CD4-positive, alpha-beta T cell treated with Interleukin-15 for 1 hour (primary cell): ENCODE results near the gene TCF23.
"Not testable (repeated sequence)": the region's sequence is repeated elsewhere in the genome, so short reads cannot be mapped to it uniquely, and the experiment has no call there.

Experiments used
- DNase-seq: peaks from one replicate; pipeline ENCODE4 v3.0.0-alpha.2; 2020

The TCF23 gene

DNA sequence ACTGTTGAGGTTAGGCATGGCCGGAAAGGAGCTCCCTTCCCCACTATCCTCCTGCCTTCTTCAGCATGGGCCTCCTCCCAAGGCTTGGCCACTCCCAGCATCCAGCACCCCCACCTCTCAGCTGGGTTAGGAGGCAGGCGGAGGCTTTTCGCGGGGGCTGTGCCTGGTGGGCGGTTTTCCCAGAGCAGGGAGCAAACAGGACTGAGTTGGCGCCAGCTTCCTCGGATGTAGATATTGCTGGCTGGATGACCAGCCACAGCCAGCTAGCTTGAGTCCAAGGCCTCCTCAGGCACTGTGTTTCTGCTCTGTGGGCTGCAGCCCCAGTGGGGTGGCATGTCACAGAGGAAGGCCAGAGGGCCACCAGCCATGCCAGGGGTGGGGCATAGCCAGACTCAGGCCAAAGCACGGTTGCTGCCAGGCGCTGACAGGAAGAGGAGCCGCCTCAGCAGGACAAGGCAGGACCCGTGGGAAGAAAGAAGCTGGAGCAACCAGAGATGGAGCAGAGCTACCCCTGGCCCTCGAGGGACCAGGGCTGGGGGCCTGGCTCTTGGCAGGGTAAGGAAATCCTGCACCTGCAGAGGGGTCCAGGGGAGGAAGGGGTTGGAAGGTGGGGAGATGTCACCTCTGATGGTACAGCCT is at the start of gene TCF23:
Gene TCF23 (plus strand): TSS at position 204 of the 639 bp plus-strand sequence. CDS start 130 bp downstream, at position 334.
- DNase-seq: no peak

GRCh38 chr2:27099334-27099955 is 49.4 kb upstream of the TCF23 start:
- no peak for DNase-seq

- no peak for DNase-seq
Observed at GRCh38 chr2:27100036-27100435, 48.8 kb upstream of the TCF23 start.

DNA sequence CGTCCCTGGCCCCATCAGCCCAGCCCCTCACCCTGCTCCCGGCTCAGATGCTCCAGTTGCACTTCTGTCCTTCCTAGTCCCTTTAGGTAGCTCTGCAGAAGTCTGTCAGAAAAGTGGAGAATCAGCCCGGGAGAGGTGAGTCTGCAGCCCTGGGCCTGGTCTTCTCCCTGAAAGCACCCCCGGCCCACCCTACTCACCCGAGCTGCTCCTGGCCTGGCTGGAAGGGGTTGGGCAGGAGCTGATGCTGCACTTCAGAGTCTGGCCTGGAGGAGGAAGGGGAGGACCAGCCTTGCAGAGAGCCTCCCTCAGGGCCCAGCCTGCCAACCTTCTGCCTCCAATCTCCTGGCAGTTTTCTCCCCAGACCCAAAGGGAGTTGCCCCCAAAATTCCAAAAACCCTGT is 46.5 kb upstream of the TCF23 start:
- DNase-seq: no peak

- no peak for DNase-seq
Observed at GRCh38 chr2:27105981-27106380, 42.8 kb upstream of the TCF23 start.

GRCh38 chr2:27108221-27108620 is 40.6 kb upstream of the TCF23 start:
- DNase-seq: no peak

DNA sequence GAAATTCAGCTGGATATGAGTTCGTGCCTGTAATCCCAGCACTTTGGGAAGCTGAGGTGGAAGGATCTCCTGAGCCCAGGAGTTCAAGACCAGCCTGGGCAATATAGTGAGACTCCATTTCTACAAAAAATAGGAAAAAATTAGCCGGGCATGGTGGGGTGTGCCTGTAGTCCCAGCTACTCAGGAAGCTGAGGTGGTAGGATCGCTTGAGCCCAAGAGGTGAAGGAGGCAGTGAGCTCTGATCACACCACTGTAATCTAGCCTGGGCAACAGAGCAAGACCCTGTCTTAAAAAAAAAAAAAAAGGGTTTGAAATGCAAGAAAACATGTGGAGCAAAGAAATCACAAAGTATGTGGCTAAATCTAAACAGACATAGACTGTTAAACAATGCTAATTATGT is 39.7 kb upstream of the TCF23 start:
- DNase-seq: no peak

- DNase-seq: not testable (repeated sequence)
Observed at GRCh38 chr2:27110603-27111352, 38.0 kb upstream of the TCF23 start.

GRCh38 chr2:27111392-27112078 is 37.3 kb upstream of the TCF23 start:
- DNase-seq: not testable (repeated sequence)

GRCh38 chr2:27115519-27115918 is 33.3 kb upstream of the TCF23 start:
- no peak for DNase-seq

- no peak for DNase-seq
Observed at GRCh38 chr2:27117995-27118524, 30.7 kb upstream of the TCF23 start.

- DNase-seq: no peak
Observed at GRCh38 chr2:27118525-27119329, 30.1 kb upstream of the TCF23 start, which contains the start of gene CGREF1. CGREF1 (minus strand) TSS chr2:27119128; CDS start chr2:27104366, 14,762 bp downstream.

- DNase-seq: not testable (repeated sequence)
Observed at GRCh38 chr2:27119330-27119670, 29.5 kb upstream of the TCF23 start.

DNA sequence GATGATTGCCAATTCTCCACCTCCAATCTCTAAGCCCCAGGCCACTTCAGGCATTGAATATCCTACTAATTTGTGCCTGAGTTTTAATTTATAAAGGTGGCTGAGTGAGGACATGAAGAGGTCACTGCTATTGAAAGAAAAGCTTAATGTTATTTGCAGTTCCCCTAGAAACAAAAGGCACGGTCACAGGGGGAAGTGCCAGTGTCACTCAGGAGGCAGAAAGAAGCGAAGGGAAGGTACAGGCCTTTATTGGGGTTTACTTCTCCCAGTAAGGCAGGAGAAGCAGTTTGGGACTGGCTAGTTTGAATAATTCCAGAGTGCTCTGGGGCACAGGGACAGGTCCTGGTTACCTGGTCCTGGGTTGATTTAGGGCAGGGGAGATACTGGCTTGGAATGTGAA is 26.9 kb upstream of the TCF23 start:
- DNase-seq: no peak

GRCh38 chr2:27122791-27123190 is 26.0 kb upstream of the TCF23 start:
- DNase-seq: no peak

DNA sequence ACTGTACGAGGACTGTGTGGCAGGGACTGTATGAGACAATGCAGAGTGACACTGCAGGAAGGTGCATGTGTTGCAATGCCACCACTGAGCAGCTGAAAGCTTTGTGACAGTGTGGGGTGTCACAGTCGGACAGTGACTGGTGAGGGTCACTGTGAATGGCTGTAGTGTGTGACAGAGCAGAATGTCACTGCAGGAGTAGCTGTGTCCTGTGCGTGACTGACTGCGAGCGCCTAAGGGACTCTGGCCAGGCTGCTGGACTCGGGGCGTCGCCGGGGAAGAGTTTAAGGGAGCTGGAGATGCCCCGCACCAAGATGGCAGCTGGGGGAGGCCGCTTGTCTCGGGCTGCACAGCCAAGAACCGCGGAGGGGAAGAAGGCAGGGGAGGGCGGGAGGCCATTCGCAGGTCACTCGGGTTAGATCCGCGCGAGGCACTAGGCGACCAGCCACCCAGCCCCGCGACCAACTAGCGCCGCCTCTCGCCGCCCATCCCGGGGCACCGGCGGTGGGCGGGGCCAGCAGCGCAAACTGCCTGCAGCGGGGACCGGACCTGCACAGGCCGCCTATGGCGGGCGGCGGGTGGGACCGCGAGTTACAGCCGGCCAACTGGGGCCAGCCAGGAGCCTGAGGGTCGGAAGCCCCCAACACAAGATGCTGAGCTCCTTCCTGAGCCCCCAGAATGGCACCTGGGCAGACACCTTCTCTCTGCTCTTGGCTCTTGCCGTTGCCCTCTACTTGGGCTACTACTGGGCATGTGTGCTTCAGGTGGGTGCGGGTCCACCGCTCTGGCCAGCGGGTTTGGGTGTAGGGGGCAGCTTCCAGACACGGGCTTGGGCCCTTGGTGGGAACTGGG is 25.3 kb upstream of the TCF23 start, which contains the start of gene ABHD1:
Gene ABHD1 (plus strand): TSS at position 514 of the 849 bp plus-strand sequence. CDS start 134 bp downstream, at position 648.
- peak; percentile 75 for DNase-seq

GRCh38 chr2:27125104-27125503 is 23.7 kb upstream of the TCF23 start:
- DNase-seq: no peak

- no peak for DNase-seq
Observed at GRCh38 chr2:27126252-27126710, 22.5 kb upstream of the TCF23 start.

GRCh38 chr2:27127883-27128667 is 20.7 kb upstream of the TCF23 start:
- no peak for DNase-seq
